ENCODE measurements around the gene CCDC186.
"Not testable (repeated sequence)": the region's sequence is repeated elsewhere in the genome, so short reads cannot be mapped to it uniquely, and the experiment has no call there.

CCDC186 gene

GRCh38 chr10:114173603-114173920 is 441 bp downstream of the CCDC186 start:
- DNase-seq (ENCODE audit: low spot score), result no peak

- DNase-seq (ENCODE audit: low spot score), result peak; percentile 41
These were observed 1.0 kb downstream of the CCDC186 start for GRCh38 chr10:114172776-114173602.

- peak; percentile 35 for DNase-seq (ENCODE audit: low spot score)
These were observed 1.8 kb downstream of the CCDC186 start for GRCh38 chr10:114172216-114172615.

- DNase-seq (ENCODE audit: low spot score), result no peak
These were observed 5.5 kb downstream of the CCDC186 start for GRCh38 chr10:114168450-114169009.

GRCh38 chr10:114167985-114168384 is 6.0 kb downstream of the CCDC186 start:
- no peak for DNase-seq (ENCODE audit: low spot score)

- no peak for DNase-seq (ENCODE audit: low spot score)
These were observed 7.5 kb downstream of the CCDC186 start for GRCh38 chr10:114166494-114166893.

- DNase-seq (ENCODE audit: low spot score), result no peak
These were observed 8.0 kb downstream of the CCDC186 start for GRCh38 chr10:114166043-114166442.

GRCh38 chr10:114163062-114163461 is 10.9 kb downstream of the CCDC186 start:
- no peak for DNase-seq (ENCODE audit: low spot score)

GRCh38 chr10:114157912-114158311 is 16.1 kb downstream of the CCDC186 start:
- DNase-seq (ENCODE audit: low spot score), result no peak

GRCh38 chr10:114151892-114152291 is 22.1 kb downstream of the CCDC186 start:
- DNase-seq (ENCODE audit: low spot score), result no peak

- DNase-seq (ENCODE audit: low spot score), result no peak
These were observed 22.5 kb downstream of the CCDC186 start for GRCh38 chr10:114151486-114151885.

GRCh38 chr10:114149476-114149875 is 24.5 kb downstream of the CCDC186 start:
- not testable (repeated sequence) for DNase-seq (ENCODE audit: low spot score)

GRCh38 chr10:114143160-114143559 is 30.8 kb downstream of the CCDC186 start:
- no peak for DNase-seq (ENCODE audit: low spot score)

- DNase-seq (ENCODE audit: low spot score), result no peak
These were observed 32.0 kb downstream of the CCDC186 start for GRCh38 chr10:114142018-114142417.

- not testable (repeated sequence) for DNase-seq (ENCODE audit: low spot score)
These were observed 33.2 kb downstream of the CCDC186 start for GRCh38 chr10:114140827-114141226.

- DNase-seq (ENCODE audit: low spot score), result no peak
These were observed 34.0 kb downstream of the CCDC186 start for GRCh38 chr10:114140036-114140435.

GRCh38 chr10:114138581-114138980 is 35.4 kb downstream of the CCDC186 start:
- DNase-seq (ENCODE audit: low spot score), result no peak

- DNase-seq (ENCODE audit: low spot score), result no peak
These were observed 38.5 kb downstream of the CCDC186 start for GRCh38 chr10:114135476-114135875.

GRCh38 chr10:114131094-114131493 is 42.9 kb downstream of the CCDC186 start:
- DNase-seq (ENCODE audit: low spot score), result peak; percentile 53

- no peak for DNase-seq (ENCODE audit: low spot score)
These were observed 53.0 kb downstream of the CCDC186 start for GRCh38 chr10:114121031-114121430.

- DNase-seq (ENCODE audit: low spot score), result no peak
These were observed 55.5 kb downstream of the CCDC186 start for GRCh38 chr10:114118514-114118913.

- DNase-seq (ENCODE audit: low spot score), result no peak
These were observed 56.3 kb downstream of the CCDC186 start for GRCh38 chr10:114117728-114118127.

GRCh38 chr10:114115661-114116445 is 58.1 kb downstream of the CCDC186 start:
- no peak for DNase-seq (ENCODE audit: low spot score)
